Eye (tissue), 1 donor: ENCODE data around the gene IRF2BP2.

Experiments used
- DNase-seq: peaks from one replicate; pipeline ENCODE4 v3.0.0-alpha.2; 2015

IRF2BP2 gene

GRCh38 chr1:234582681-234583301 lies 27.2 kb downstream of the IRF2BP2 start:
- peak; percentile 56 for DNase-seq

- DNase-seq = no peak
Observed at GRCh38 chr1:234582186-234582585, 27.8 kb downstream of the IRF2BP2 start.

GRCh38 chr1:234581063-234581714 lies 28.8 kb downstream of the IRF2BP2 start:
- no peak for DNase-seq

- no peak for DNase-seq
Observed at GRCh38 chr1:234579967-234580366, 30.0 kb downstream of the IRF2BP2 start.

- DNase-seq = no peak
Observed at GRCh38 chr1:234578735-234579134, 31.2 kb downstream of the IRF2BP2 start.

GRCh38 chr1:234578087-234578486 lies 31.9 kb downstream of the IRF2BP2 start:
- DNase-seq = no peak

- no peak for DNase-seq
Observed at GRCh38 chr1:234573711-234574299, 36.2 kb downstream of the IRF2BP2 start.

- DNase-seq = no peak
Observed at GRCh38 chr1:234572966-234573365, 37.0 kb downstream of the IRF2BP2 start.

- no peak for DNase-seq
Observed at GRCh38 chr1:234571702-234572101, 38.3 kb downstream of the IRF2BP2 start.

- DNase-seq = no peak
Observed at GRCh38 chr1:234570329-234571120, 39.5 kb downstream of the IRF2BP2 start.

GRCh38 chr1:234568345-234568744 lies 41.6 kb downstream of the IRF2BP2 start:
- no peak for DNase-seq

GRCh38 chr1:234565132-234565531 lies 44.8 kb downstream of the IRF2BP2 start:
- no peak for DNase-seq

GRCh38 chr1:234564035-234565029 lies 45.6 kb downstream of the IRF2BP2 start:
- no peak for DNase-seq

GRCh38 chr1:234562334-234562733 lies 47.6 kb downstream of the IRF2BP2 start:
- peak; percentile 34 for DNase-seq

- DNase-seq = no peak
Observed at GRCh38 chr1:234561319-234561718, 48.7 kb downstream of the IRF2BP2 start.

GRCh38 chr1:234559902-234560676 lies 49.9 kb downstream of the IRF2BP2 start:
- no peak for DNase-seq

GRCh38 chr1:234559152-234559901 lies 50.7 kb downstream of the IRF2BP2 start:
- no peak for DNase-seq

- DNase-seq = no peak
Observed at GRCh38 chr1:234558330-234558836, 51.6 kb downstream of the IRF2BP2 start.

GRCh38 chr1:234556245-234556943 lies 53.6 kb downstream of the IRF2BP2 start:
- no peak for DNase-seq
